ENCODE measurements around the gene CNOT4.

GRCh38 chr7:135459951-135460567 is 49.8 kb downstream of the CNOT4 start:
- TF ChIP-seq CTCF (conservative IDR thresholded peaks at IDR 0.05): no peak
- TF ChIP-seq EZH2 (IDR thresholded peaks at IDR 0.05; ENCODE audit: low read depth): no peak

Data from PC-9 (cell line).